Measurements from ENCODE around the gene IL22RA1. TPM values are rescaled to one million over a fixed set of nuclear protein-coding genes. Genes with fewer than 3 reads are reported as not detected.

IL22RA1 gene
- total RNA-seq, 1 donor from 2014 or later = not detected

DNA sequence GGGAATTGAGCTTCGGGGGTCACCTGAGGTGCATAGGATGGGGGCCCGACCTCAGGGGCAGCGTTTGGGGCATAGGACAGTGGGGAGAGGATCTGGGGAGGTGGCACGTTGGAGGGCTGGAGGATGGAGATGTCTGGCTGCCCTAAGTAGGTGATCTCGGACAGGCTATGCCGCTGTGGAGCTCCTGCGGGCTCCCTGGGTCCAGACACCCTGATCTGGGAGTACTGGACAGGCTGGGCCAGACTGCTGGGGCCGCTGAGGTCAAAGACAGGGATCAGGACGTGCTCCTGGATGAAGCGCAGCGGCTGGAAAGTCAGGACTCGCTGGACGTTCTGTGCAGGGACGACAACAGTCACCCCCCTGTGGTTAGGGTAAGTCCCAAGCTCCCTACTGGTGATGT is 21.5 kb downstream of the IL22RA1 start:
- Histone ChIP-seq H3F3A (ENCODE audit: low read depth) (no peaks in the 10 kb centered on the region), H3K9ac (no peak overlapping the region), H3K9me3 (ENCODE audit: low read depth) (no peaks in the 10 kb centered on the region), H3K79me2 (ENCODE audit: low read depth) (no peaks in the 10 kb centered on the region), H3K36me3 (no peaks in the 10 kb centered on the region), H3K4me3 (no peak overlapping the region), H3K27ac (no peak overlapping the region), H3K27me3 (no peaks in the 10 kb centered on the region), H2AFZ (replicated peaks) (no peak overlapping the region), H4K20me1 (ENCODE audit: low read depth) (no peaks in the 10 kb centered on the region), H3K4me1 (no peaks in the 10 kb centered on the region), H3K4me2 (no peak overlapping the region)
- no peak for TF ChIP-seq EZH2phosphoT487 (IDR thresholded peaks at IDR 0.05)
- TF ChIP-seq, protein P1, sequence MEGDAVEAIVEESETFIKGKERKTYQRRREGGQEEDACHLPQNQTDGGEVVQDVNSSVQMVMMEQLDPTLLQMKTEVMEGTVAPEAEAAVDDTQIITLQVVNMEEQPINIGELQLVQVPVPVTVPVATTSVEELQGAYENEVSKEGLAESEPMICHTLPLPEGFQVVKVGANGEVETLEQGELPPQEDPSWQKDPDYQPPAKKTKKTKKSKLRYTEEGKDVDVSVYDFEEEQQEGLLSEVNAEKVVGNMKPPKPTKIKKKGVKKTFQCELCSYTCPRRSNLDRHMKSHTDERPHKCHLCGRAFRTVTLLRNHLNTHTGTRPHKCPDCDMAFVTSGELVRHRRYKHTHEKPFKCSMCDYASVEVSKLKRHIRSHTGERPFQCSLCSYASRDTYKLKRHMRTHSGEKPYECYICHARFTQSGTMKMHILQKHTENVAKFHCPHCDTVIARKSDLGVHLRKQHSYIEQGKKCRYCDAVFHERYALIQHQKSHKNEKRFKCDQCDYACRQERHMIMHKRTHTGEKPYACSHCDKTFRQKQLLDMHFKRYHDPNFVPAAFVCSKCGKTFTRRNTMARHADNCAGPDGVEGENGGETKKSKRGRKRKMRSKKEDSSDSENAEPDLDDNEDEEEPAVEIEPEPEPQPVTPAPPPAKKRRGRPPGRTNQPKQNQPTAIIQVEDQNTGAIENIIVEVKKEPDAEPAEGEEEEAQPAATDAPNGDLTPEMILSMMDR (IDR thresholded peaks at IDR 0.05) = no peak
- TF ChIP-seq EZH2 (IDR thresholded peaks at IDR 0.05) = no peak
- H3K4me3 Mint-ChIP-seq = no peak overlapping the region
- no peaks in the 10 kb centered on the region for H3K9me3 Mint-ChIP-seq
- no peak for DNase-seq (ENCODE audit: low spot score)
- peak overlapping the region; percentile 78 for H3K27ac Mint-ChIP-seq
- peaks cover 10% of the 10 kb centered on the region for H3K4me1 Mint-ChIP-seq
- H3K36me3 Mint-ChIP-seq = no peaks in the 10 kb centered on the region
- no peaks in the 10 kb centered on the region for H3K27me3 Mint-ChIP-seq (ENCODE audit: insufficient read depth, low read depth)

DNA sequence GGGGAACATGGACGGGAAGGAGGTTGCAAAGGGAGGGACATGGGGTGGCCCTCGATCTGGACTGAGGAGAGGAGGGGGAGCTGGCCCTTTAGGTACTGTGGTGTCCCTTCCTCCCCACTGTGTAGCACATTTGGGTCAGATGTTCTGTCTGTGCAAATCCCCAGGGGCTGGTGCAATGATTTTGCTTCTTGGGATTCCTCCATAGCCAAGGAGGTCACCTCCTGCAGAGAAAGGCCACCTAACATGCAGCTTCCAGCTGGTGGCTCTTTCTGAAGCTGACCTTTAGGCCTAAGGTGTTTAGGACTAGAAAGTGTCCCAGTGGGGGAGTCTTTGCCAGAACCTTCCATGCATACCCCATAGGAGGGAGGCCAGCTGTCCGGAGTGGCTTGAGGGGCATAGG is 22.0 kb downstream of the IL22RA1 start:
- H3K4me1 Mint-ChIP-seq = peaks cover 10% of the 10 kb centered on the region
- Histone ChIP-seq H3K4me2 (no peak overlapping the region), H3K27me3 (no peaks in the 10 kb centered on the region), H4K20me1 (ENCODE audit: low read depth) (no peaks in the 10 kb centered on the region), H3K4me3 (no peak overlapping the region), H2AFZ (replicated peaks) (no peak overlapping the region), H3K27ac (no peak overlapping the region), H3K9me3 (ENCODE audit: low read depth) (no peaks in the 10 kb centered on the region), H3K4me1 (no peaks in the 10 kb centered on the region), H3K9ac (no peak overlapping the region), H3K36me3 (no peaks in the 10 kb centered on the region), H3F3A (ENCODE audit: low read depth) (no peaks in the 10 kb centered on the region), H3K79me2 (ENCODE audit: low read depth) (no peaks in the 10 kb centered on the region)
- TF ChIP-seq EZH2 (IDR thresholded peaks at IDR 0.05) = no peak
- TF ChIP-seq, protein P1 (IDR thresholded peaks at IDR 0.05) = no peak
- TF ChIP-seq EZH2phosphoT487 (IDR thresholded peaks at IDR 0.05) = no peak
- no peaks in the 10 kb centered on the region for H3K27me3 Mint-ChIP-seq (ENCODE audit: insufficient read depth, low read depth)
- DNase-seq (ENCODE audit: low spot score) = no peak
- no peaks in the 10 kb centered on the region for H3K9me3 Mint-ChIP-seq
- H3K27ac Mint-ChIP-seq = no peak overlapping the region
- no peak overlapping the region for H3K4me3 Mint-ChIP-seq
- no peaks in the 10 kb centered on the region for H3K36me3 Mint-ChIP-seq

DNA sequence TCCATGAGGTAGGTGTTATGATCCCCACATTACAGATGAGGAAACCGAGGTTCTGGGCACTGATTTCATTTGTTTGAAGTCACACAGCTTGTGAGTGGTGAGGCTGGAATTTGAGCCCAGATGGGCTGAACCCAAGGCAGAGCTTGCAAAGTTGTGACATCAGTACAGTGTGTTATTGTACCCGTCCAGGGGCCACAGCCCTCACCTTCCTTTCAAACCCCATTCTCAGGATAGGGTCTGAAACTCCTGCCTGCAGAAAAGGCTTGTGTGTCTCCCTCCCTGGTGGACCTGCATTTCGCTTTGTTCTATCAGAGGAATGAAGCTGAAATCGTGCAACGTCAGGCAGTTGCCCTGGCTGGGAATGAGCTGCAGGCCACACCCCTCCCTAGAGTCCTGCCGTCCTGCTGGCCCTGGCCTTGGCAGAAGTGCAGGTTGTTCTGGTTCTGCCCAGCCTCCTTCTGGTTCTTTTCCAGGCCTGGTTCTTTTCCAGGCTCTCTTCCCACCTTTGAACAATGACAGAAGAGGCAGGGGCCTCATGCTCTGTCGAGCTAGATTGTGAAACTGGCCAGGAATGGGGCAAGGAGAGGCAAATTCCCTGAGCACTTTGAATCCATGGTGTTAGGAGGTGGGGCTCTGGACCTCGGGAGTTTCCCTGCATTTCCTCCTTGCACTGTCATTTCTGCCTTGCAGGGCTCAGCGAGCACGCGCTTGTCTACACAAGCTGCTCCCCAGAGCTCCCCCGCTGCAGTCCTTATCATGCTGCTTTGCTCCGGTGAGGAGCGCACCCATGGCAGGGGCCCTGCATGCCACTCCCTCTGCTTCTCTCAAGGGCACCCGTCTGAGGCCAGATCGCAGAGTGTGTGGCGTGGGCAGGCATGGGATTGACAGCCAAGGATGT is 22.8 kb downstream of the IL22RA1 start:
- no peak for TF ChIP-seq EZH2phosphoT487 (IDR thresholded peaks at IDR 0.05)
- TF ChIP-seq, protein P1 (IDR thresholded peaks at IDR 0.05) = no peak
- TF ChIP-seq EZH2 (IDR thresholded peaks at IDR 0.05) = no peak
- Histone ChIP-seq H3K27me3 (no peaks in the 10 kb centered on the region), H3K36me3 (no peaks in the 10 kb centered on the region), H3K79me2 (ENCODE audit: low read depth) (no peaks in the 10 kb centered on the region), H3K27ac (no peak overlapping the region), H3K9ac (no peak overlapping the region), H4K20me1 (ENCODE audit: low read depth) (no peaks in the 10 kb centered on the region), H3K4me3 (no peak overlapping the region), H3K9me3 (ENCODE audit: low read depth) (no peaks in the 10 kb centered on the region), H3K4me2 (no peak overlapping the region), H2AFZ (replicated peaks) (peak overlapping the region; percentile 22), H3F3A (ENCODE audit: low read depth) (no peaks in the 10 kb centered on the region), H3K4me1 (no peaks in the 10 kb centered on the region)
- Mint-ChIP-seq H3K9me3 (no peaks in the 10 kb centered on the region), H3K4me3 (no peak overlapping the region), H3K4me1 (peaks cover 10% of the 10 kb centered on the region), H3K36me3 (no peaks in the 10 kb centered on the region), H3K27ac (no peak overlapping the region), H3K27me3 (ENCODE audit: insufficient read depth, low read depth) (no peaks in the 10 kb centered on the region)
- DNase-seq (ENCODE audit: low spot score) = no peak
